Cortex of kidney (tissue), 1 donor: ENCODE results near the gene GAS2.
"Not testable (repeated sequence)": the region's sequence is repeated elsewhere in the genome, so short reads cannot be mapped to it uniquely, and the experiment has no call there.

Source experiments
- DNase-seq: peaks from one replicate; lab custom pipeline; 2025; lab: John Stamatoyannopoulos, UW

Gene GAS2

GRCh38 chr11:22666325-22666687, at the start of gene GAS2:
Gene GAS2, plus strand, starts transcription at chr11:22666611. Its CDS starts 8,259 bp downstream, at chr11:22674870.
- no peak for DNase-seq

DNA sequence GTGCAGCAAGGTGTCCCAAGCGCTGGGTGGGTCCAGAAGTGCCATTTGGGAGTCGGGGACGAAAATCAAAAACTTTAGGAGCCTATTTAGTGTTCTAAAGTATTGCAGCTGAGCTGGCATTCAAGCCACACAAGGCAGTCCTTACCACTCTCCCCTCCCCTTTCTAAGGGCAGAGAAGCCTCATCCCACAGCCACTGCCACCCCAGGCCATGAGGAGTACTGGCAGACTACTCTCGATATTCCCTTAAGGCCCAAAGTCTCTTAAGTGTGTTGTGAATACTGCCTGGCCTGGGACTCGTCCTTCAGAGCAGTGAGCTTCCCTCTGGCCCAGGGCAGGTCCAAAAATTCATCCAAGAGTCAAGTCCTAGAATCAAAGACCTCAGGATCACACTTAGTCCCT, 48.5 kb upstream of the GAS2 start:
- DNase-seq: no peak

DNA sequence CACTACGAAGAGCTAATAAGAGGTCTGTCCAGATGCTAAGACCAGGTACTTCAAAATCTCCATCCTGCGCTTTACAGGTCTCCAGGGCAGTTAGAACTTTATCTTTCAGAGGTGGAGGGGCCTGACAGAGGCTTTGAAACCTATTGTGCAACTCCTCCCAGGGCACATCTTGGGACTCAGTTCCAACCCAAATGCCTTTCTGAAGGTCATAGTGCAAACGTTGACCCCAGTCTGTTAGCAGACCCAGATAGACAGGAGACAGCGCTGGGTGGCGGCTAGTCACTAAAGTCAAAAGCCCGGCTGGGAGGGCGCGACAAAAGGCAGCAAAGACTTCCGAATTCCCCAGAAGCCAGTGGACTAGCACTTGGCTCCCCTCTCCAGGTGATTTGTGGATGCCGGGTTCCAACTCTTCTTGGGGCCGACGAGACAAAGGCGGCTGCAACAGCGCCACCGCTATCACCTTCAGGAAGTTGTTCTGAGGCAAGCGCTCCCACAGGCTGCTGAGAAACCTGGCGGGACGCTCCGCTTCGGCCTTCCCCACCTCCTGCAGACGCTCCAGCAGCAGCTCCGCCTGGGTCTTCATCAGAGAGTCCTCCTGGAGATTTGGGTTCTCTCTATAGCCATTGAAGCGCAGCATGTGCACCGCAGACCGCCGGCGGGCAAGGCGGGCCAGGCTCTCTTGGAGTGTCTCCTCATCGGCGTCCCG, 41.5 kb upstream of the GAS2 start:
- DNase-seq: no peak

DNA sequence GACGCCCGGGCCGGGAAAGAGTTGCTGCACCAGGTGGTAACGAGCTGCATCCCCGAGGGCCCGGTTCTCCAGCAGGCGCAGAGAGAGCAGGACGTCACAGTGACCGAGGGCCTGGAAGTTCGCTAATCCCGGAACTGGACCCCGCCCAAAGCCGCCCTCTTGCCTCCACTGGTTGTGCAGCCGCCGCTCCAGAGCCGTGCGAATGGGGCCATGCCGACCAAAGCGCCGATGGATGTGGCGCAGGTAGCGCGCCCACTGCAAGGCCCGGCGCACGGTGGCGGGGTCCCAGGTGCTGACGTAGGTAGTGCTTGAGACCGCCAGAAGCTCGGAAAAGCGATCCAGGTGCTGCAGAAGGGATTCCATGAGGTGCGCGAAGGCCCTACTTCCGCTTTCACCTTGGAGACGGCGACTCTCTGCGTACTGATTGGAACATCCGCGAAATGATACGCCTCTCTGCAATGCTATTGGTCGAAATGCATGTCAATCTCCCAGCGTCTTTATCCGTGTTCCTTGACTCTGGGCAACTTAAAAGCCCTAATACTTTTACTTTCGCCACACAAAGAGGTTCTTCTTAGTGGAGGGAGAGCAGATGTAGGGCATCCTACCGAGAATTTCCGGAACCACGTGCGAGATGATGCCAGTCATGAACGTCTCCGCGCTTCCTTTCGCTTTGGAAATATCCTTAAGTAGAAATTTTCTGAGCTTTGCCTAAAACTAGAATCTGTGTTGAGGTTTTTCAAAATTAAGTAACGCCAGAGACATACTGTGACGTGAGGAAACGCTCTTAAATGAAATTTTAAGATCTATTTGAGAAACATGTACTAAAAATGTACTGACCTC, 40.7 kb upstream of the GAS2 start, which contains the start of gene FANCF:
TSS of gene FANCF (minus strand) at position 376 of the 840 bp plus-strand sequence. CDS start at position 363, 13 bp downstream.
- no peak for DNase-seq

GRCh38 chr11:22626573-22627239, 39.7 kb upstream of the GAS2 start:
- no peak for DNase-seq

DNA sequence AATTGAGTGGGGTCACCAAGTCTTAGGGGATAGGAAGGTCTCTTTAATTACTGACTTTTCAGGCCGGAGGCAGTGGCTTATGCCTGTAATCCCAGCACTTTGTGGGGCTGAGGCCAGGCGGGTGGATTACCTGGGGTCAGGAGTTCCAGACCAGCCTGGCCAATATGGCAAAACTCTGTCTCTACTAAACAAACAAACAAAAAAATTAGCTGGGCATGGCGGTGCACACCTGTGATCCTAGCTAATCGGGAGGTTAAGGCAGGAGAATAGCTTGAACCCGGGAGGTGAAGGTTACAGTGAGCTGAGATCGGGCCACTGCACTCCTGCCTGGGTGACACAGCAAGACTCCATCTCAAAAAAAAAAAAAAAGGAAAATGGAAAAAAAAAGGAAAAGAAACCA, 39.0 kb upstream of the GAS2 start:
- DNase-seq: no peak

GRCh38 chr11:22633354-22633902, 33.0 kb upstream of the GAS2 start:
- no peak for DNase-seq

- no peak for DNase-seq
These were observed 31.3 kb upstream of the GAS2 start for GRCh38 chr11:22634897-22635629.

DNA sequence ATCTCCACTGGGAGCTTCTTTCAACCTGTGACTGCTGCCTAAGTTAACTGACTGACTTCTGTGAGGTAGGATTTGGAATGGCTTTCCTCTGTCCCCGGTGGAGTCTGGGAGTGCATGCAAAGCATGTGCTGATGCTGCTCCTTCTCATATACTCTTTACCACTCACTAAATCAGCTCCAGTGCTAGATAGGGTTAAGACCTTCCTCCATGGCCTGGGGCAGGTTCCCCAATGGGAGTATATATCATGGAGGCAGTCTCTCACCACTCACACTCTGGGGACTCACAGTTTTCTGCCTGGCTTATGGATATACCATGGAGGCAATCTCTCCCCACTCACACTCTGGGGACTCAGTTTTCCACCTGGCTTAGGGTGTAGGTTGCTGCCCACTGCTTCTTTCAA, 30.7 kb upstream of the GAS2 start:
- no peak for DNase-seq

DNA sequence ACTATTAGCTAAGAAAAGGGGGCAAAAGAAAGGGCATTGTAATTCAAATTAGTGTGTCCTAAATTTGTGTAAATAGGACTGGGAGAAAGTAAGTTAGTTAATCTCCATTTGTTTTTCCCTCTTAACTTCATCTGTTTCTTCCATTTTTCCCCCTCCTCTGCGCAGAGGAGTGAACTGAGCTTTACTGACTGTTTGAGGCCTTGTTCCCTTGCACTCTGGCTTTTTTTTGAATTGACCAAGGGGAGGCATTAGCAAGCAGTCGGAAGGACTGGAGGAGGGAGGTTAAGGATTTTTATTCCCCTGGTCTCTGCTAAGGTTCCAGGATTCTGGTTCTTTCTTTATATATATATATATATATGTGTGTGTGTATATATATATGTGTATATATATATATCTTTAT, 25.5 kb upstream of the GAS2 start:
- DNase-seq: no peak

- DNase-seq: no peak
These were observed 24.9 kb upstream of the GAS2 start for GRCh38 chr11:22641559-22641958.

DNA sequence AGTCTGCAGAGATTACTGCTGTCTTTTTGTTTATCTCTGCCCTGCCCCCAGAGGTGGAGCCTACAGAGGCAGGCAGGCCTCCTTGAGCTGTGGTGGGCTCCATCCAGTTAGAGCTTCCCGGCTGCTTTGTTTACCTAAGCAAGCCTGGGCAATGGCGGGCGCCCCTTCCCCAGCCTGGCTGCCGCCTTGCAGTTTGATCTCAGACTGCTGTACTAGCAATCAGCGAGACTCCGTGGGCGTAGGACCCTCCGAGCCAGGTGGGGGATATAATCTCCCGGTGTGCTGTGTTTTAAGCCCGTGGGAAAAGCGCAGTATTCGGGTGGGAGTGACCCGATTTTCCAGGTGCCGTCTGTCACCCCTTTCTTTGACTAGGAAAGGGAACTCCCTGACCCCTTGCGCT, 14.1 kb upstream of the GAS2 start:
- DNase-seq: not testable (repeated sequence)

- no peak for DNase-seq
These were observed 10.3 kb upstream of the GAS2 start for GRCh38 chr11:22656130-22656529.

GRCh38 chr11:22657101-22657694, 9.2 kb upstream of the GAS2 start:
- no peak for DNase-seq

DNA sequence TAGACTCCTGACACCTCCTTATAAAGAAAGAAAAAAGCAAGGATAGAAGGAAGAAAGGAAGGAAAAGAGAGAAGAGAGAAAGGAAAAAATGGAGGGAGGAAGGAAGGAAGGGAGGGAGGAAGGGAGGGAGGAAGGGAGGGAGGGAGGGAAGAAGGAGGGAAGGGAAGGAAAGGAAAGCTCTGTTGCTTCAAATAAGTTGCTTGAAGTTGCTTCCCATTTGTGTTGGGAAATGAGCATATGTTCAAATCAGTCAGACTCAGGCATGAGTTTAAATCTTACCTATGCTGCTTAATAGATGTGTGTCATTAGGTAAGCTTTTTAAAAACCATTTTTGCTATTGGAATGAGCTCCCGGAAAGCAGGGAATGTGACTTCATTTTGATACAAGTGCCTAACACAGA, 6.6 kb upstream of the GAS2 start:
- no peak for DNase-seq

GRCh38 chr11:22666688-22667439, 453 bp downstream of the GAS2 start:
- DNase-seq: no peak

GRCh38 chr11:22668005-22668796, 1.8 kb downstream of the GAS2 start:
- no peak for DNase-seq

DNA sequence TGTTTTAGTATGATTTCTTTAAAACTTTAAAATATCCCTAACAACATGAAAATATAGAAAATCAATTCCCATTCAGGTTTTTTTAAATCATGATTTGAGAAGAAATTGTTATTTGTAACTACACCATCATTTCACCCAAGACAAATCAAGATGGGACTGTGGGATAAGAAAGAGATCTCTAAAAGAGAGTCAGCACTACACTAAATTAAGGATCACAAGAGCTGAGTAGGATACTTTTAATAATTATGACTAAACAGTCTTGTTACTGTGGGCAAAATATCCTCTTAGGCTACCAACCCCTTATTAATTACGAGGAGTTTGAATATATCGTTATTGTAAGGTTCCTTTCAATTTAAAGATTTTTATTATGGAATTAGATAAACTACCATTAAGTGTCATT, 3.0 kb downstream of the GAS2 start:
- no peak for DNase-seq

GRCh38 chr11:22670830-22671229, 4.4 kb downstream of the GAS2 start:
- no peak for DNase-seq

DNA sequence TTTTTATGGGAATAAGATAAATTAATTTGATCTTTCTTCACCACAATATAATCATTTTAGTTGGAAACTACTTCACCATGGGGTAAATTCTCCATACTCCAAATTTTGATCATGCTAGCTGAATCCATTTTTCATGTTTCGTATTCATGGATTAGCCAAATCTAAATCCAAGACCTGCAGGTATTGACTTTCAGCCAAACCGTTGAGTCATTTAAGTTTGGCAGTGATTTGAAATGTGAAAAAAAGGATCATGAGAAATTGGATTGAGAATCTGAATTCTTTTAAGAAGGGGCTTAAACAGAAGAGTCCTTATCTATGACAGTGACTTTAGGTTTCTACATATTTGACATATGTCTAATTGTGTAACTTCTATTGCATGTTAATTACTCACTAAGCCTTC, 5.3 kb downstream of the GAS2 start:
- DNase-seq: no peak
